ENCODE measurements around the gene PALM. TPM values are rescaled to one million over a fixed set of nuclear protein-coding genes. Genes with fewer than 3 reads are reported as not detected.

Gene PALM
- total and polyA plus RNA-seq, 10 of the 15 experiments (the other 5 are each of a cell fraction or from before 2014, with no cell fraction given), result 0.09 to 0.95 (median 0.23) TPM; not detected in 2

GRCh38 chr19:694481-695351 is 14.0 kb upstream of the PALM start (continued):
- no peak for TF ChIP-seq E4F1 (IDR thresholded peaks at IDR 0.05; ENCODE audit: borderline replicate concordance, partially characterized antibody)
- TF ChIP-seq, protein P1, sequence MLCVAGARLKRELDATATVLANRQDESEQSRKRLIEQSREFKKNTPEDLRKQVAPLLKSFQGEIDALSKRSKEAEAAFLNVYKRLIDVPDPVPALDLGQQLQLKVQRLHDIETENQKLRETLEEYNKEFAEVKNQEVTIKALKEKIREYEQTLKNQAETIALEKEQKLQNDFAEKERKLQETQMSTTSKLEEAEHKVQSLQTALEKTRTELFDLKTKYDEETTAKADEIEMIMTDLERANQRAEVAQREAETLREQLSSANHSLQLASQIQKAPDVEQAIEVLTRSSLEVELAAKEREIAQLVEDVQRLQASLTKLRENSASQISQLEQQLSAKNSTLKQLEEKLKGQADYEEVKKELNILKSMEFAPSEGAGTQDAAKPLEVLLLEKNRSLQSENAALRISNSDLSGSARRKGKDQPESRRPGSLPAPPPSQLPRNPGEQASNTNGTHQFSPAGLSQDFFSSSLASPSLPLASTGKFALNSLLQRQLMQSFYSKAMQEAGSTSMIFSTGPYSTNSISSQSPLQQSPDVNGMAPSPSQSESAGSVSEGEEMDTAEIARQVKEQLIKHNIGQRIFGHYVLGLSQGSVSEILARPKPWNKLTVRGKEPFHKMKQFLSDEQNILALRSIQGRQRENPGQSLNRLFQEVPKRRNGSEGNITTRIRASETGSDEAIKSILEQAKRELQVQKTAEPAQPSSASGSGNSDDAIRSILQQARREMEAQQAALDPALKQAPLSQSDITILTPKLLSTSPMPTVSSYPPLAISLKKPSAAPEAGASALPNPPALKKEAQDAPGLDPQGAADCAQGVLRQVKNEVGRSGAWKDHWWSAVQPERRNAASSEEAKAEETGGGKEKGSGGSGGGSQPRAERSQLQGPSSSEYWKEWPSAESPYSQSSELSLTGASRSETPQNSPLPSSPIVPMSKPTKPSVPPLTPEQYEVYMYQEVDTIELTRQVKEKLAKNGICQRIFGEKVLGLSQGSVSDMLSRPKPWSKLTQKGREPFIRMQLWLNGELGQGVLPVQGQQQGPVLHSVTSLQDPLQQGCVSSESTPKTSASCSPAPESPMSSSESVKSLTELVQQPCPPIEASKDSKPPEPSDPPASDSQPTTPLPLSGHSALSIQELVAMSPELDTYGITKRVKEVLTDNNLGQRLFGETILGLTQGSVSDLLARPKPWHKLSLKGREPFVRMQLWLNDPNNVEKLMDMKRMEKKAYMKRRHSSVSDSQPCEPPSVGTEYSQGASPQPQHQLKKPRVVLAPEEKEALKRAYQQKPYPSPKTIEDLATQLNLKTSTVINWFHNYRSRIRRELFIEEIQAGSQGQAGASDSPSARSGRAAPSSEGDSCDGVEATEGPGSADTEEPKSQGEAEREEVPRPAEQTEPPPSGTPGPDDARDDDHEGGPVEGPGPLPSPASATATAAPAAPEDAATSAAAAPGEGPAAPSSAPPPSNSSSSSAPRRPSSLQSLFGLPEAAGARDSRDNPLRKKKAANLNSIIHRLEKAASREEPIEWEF (IDR thresholded peaks at IDR 0.05; ENCODE audit: insufficient replicate concordance, low read depth, low read length), result no peak
- TF ChIP-seq PAX5 (IDR thresholded peaks at IDR 0.05; ENCODE audit: borderline replicate concordance, low read depth, low read length), result no peak
- no peak for TF ChIP-seq RCOR1 (conservative IDR thresholded peaks at IDR 0.05; ENCODE audit: low read depth, low read length)
